H1 (cell line): Measurements from ENCODE around the gene TOM1L2. TPM values are rescaled to one million over a fixed set of nuclear protein-coding genes. Genes with fewer than 3 reads are reported as not detected.

Experiments used
- CTCF ChIA-PET: fragments of 300-600 bp; sonication (Branson Sonifier 250); formaldehyde crosslinking; loops from one replicate; lab custom pipeline; 2021; ENCODE audit not compliant: partially characterized antibody; lab: Charles Lee
- POLR2A ChIA-PET: fragments of 300-600 bp; sonication (Branson Sonifier 250); formaldehyde crosslinking; loops from one replicate; lab custom pipeline; 2021; ENCODE audit warnings: inconsistent platforms; ENCODE audit not compliant: partially characterized antibody; lab: Charles Lee
- DNase-seq, 2 experiments: peaks; one replicate each; pipeline versions ENCODE4 v3.0.0 to v3.0.0-alpha.2; 2010 to 2022; ENCODE audit warnings: low spot score in 2 of 2, low read depth in 1 of 2, mixed read lengths in 1 of 2
- FAIRE-seq: peaks from 2 replicates; lab custom pipeline; 2011; peaks lifted over from hg19 to GRCh38; lab: Jason Lieb, UNC
- H2AFZ ChIP-seq: 2 replicates; pipeline ENCODE4 v1.8.1; 2012; ENCODE audit warnings: low read length, inconsistent platforms
- H2AK5ac ChIP-seq: 2 replicates; pipeline ENCODE4 v1.6.1; 2013; ENCODE audit warnings: low read depth, low read length
- H2BK120ac ChIP-seq: replicated peaks from 2 replicates; pipeline ENCODE3; 2013; ENCODE audit warnings: low read depth, low read length, inconsistent platforms
- H2BK12ac ChIP-seq: 2 replicates; pipeline ENCODE4 v1.6.1; 2013; ENCODE audit warnings: low read depth, low read length
- H2BK15ac ChIP-seq: 2 replicates; pipeline ENCODE4 v1.6.1; 2013; ENCODE audit warnings: low read length
- H2BK20ac ChIP-seq: 2 replicates; pipeline ENCODE4 v1.6.1; 2013; ENCODE audit warnings: low read length
- H2BK5ac ChIP-seq: 2 replicates; pipeline ENCODE4 v1.6.1; 2013; ENCODE audit warnings: low read depth, low read length
- H3K14ac ChIP-seq: 2 replicates; pipeline ENCODE4 v1.6.1; 2013; ENCODE audit warnings: inconsistent platforms; ENCODE audit not compliant: insufficient read length
- H3K18ac ChIP-seq: 2 replicates; pipeline ENCODE4 v1.6.1; 2013; ENCODE audit warnings: low read length; ENCODE audit errors: extremely low read depth
- H3K23ac ChIP-seq: 2 replicates; pipeline ENCODE4 v1.6.1; 2013; ENCODE audit warnings: inconsistent platforms; ENCODE audit not compliant: insufficient read length
- H3K23me2 ChIP-seq: 2 replicates; pipeline ENCODE4 v1.6.1; 2013; ENCODE audit warnings: low read depth, low read length
- H3K27ac ChIP-seq: 2 replicates; pipeline ENCODE4 v1.6.1; 2011; ENCODE audit warnings: low read depth, low read length, inconsistent platforms
- H3K27me3 ChIP-seq, 4 experiments: replicated peaks in 1 of 4; 1 replicate in 1 of 4; 2 replicates in 3 of 4; pipeline versions ENCODE4 v1.6.1 to v1.8.1; 2011 to 2013; ENCODE audit warnings: low read length in 3 of 4, mild to moderate bottlenecking in 3 of 4, inconsistent platforms in 2 of 4, mixed read lengths in 2 of 4, moderate library complexity in 1 of 4; ENCODE audit not compliant: control insufficient read depth in 3 of 4, insufficient read depth in 3 of 4; ENCODE audit errors: extremely low read depth in 1 of 4
- H3K36me3 ChIP-seq, 4 experiments: 2 replicates each; pipeline versions ENCODE4 v1.6.1 to v1.8.1; 2011 to 2013; ENCODE audit warnings: mild to moderate bottlenecking in 4 of 4, low read length in 3 of 4, moderate library complexity in 2 of 4, control low read depth in 1 of 4, inconsistent platforms in 1 of 4; ENCODE audit not compliant: insufficient read depth in 4 of 4, control insufficient read depth in 2 of 4
- H3K4ac ChIP-seq: replicated peaks from 2 replicates; pipeline ENCODE3; 2013; ENCODE audit warnings: low read length, low read depth, mixed read lengths, inconsistent platforms; ENCODE audit not compliant: insufficient read length
- H3K4me1 ChIP-seq, 4 experiments: replicated peaks in 1 of 4; 1 replicate in 1 of 4; 2 replicates in 3 of 4; pipeline versions ENCODE4 v1.6.1 to v1.8.1; 2011 to 2013; ENCODE audit warnings: low read length in 3 of 4, inconsistent platforms in 2 of 4, mixed read lengths in 1 of 4; ENCODE audit not compliant: insufficient read depth in 4 of 4, control insufficient read depth in 3 of 4
- H3K4me2 ChIP-seq, 2 experiments: 2 replicates each; pipeline versions ENCODE4 v1.6.1 to v1.8.1; 2011 to 2013; ENCODE audit warnings: low read depth in 2 of 2, low read length in 2 of 2, control low read depth in 1 of 2, inconsistent platforms in 1 of 2, mild to moderate bottlenecking in 1 of 2; ENCODE audit not compliant: insufficient read depth in 1 of 2
- H3K4me3 ChIP-seq, 4 experiments: fragments of 200-600, 300-600 bp in 1 of 4; sonication (generic), shearing (Covaris generic), sonication (Bioruptor Twin) in 1 of 4; 2 replicates each; pipeline versions ENCODE4 v1.5.1 to v1.8.1; 2011 to 2016; ENCODE audit warnings: low read length in 4 of 4, low read depth in 3 of 4, control low read depth in 2 of 4, inconsistent platforms in 2 of 4, mild to moderate bottlenecking in 2 of 4, mixed read lengths in 1 of 4, moderate library complexity in 1 of 4; ENCODE audit not compliant: insufficient read depth in 2 of 4; ENCODE audit errors: extremely low read depth in 1 of 4
- H3K56ac ChIP-seq: replicated peaks from 2 replicates; pipeline ENCODE3; 2013; ENCODE audit warnings: low read depth, mild to moderate bottlenecking, mixed read lengths, low read length, inconsistent platforms; ENCODE audit not compliant: insufficient read length
- H3K79me1 ChIP-seq: 2 replicates; pipeline ENCODE4 v1.6.1; 2013; ENCODE audit warnings: low read depth, low read length, control low read depth
- H3K79me2 ChIP-seq, 2 experiments: 2 replicates each; pipeline versions ENCODE4 v1.6.1 to v1.8.1; 2012 to 2013; ENCODE audit warnings: low read length in 2 of 2, mild to moderate bottlenecking in 2 of 2, inconsistent platforms in 1 of 2; ENCODE audit not compliant: insufficient read depth in 2 of 2, control insufficient read depth in 1 of 2
- H3K9ac ChIP-seq, 4 experiments: replicated peaks in 1 of 4; 1 replicate in 1 of 4; 2 replicates in 3 of 4; pipeline versions ENCODE4 v1.6.1 to v1.8.1; 2011 to 2013; ENCODE audit warnings: low read depth in 3 of 4, low read length in 3 of 4, control low read depth in 2 of 4, mild to moderate bottlenecking in 2 of 4, moderate library complexity in 2 of 4, inconsistent platforms in 1 of 4; ENCODE audit errors: extremely low read depth in 1 of 4
- H3K9me3 ChIP-seq, 2 experiments: 2 replicates each; pipeline versions ENCODE4 v1.6.1 to v1.8.1; 2012 to 2013; ENCODE audit warnings: mild to moderate bottlenecking in 2 of 2, moderate library complexity in 2 of 2, control low read depth in 1 of 2, inconsistent platforms in 1 of 2, low read depth in 1 of 2, low read length in 1 of 2, mixed read lengths in 1 of 2; ENCODE audit not compliant: insufficient read depth in 2 of 2
- H4K20me1 ChIP-seq, 2 experiments: replicated peaks in 1 of 2; 2 replicates each; pipeline versions ENCODE3 to v1.8.1; 2011 to 2013; ENCODE audit warnings: inconsistent platforms in 2 of 2, low read length in 2 of 2, mild to moderate bottlenecking in 1 of 2; ENCODE audit not compliant: insufficient read depth in 2 of 2, control insufficient read depth in 1 of 2
- H4K5ac ChIP-seq: 2 replicates; pipeline ENCODE4 v1.6.1; 2013; ENCODE audit warnings: low read length, low read depth, mixed read lengths, inconsistent platforms; ENCODE audit not compliant: insufficient read length
- H4K8ac ChIP-seq: 2 replicates; pipeline ENCODE4 v1.8.0; 2013; ENCODE audit warnings: mild to moderate bottlenecking, moderate library complexity, low read length, inconsistent platforms; ENCODE audit not compliant: insufficient read depth; ENCODE audit errors: extremely low read depth
- H4K91ac ChIP-seq: replicated peaks from 2 replicates; pipeline ENCODE3; 2013; ENCODE audit warnings: low read length, mixed read lengths, inconsistent platforms; ENCODE audit not compliant: insufficient read length
- ASH2L ChIP-seq: fragments of 200-600, 300-600 bp; sonication (generic); IDR thresholded peaks from one replicate; pipeline ENCODE4 v1.7.1; 2017; ENCODE audit warnings: low read length
- GTF2F1 ChIP-seq: IDR thresholded peaks from 2 replicates; pipeline ENCODE4 v1.6.1; 2012; ENCODE audit warnings: low read depth, low read length, improper control_type of control experiment, borderline replicate concordance
- HDAC6 ChIP-seq: IDR thresholded peaks from one replicate; pipeline ENCODE4 v1.7.1; 2012; ENCODE audit warnings: low read depth, mild to moderate bottlenecking, inconsistent platforms, low read length, moderate library complexity
- MAFK ChIP-seq: IDR thresholded peaks from 2 replicates; pipeline ENCODE4 v1.6.1; 2012; ENCODE audit warnings: low read depth, mild to moderate bottlenecking, improper control_type of control experiment, low read length
- RBBP5 ChIP-seq: IDR thresholded peaks from 2 replicates; pipeline ENCODE4 v1.7.1; 2012; ENCODE audit warnings: low read depth, mild to moderate bottlenecking, inconsistent platforms, low read length, moderate library complexity, borderline replicate concordance
- SIRT6 ChIP-seq: IDR thresholded peaks from one replicate; pipeline ENCODE4 v1.7.1; 2012; ENCODE audit warnings: low read length, inconsistent platforms
- SIX5 ChIP-seq: IDR thresholded peaks from 2 replicates; pipeline ENCODE4 v1.6.1; 2011; ENCODE audit warnings: mild to moderate bottlenecking, low read depth, low read length
- TAF1 ChIP-seq: IDR thresholded peaks from 2 replicates; pipeline ENCODE4 v1.6.1; 2011; ENCODE audit warnings: mild to moderate bottlenecking, low read depth, low read length
- WGBS, 2 experiments: shearing (Covaris generic) in 1 of 2; methylation state at CpG; one replicate each; pipeline versions ENCODE4 v1.1.6 to v1.1.7; 2013 to 2015; ENCODE audit warnings: low lambda C conversion rate in 2 of 2, mixed read lengths in 2 of 2, inconsistent platforms in 1 of 2, low coverage in 1 of 2, missing lambda C conversion rate in 1 of 2; ENCODE audit not compliant: insufficient replicate concordance in 2 of 2, insufficient coverage in 1 of 2, insufficient read length in 1 of 2; ENCODE audit errors: extremely low coverage in 1 of 2, missing lambda C conversion rate in 1 of 2; 5-methylcytosine and 5-hydroxymethylcytosine counted together
- polyA plus RNA-seq, 7 experiments: library from polyadenylated mRNA; depleted of rRNA in 3 of 7; stranded (reverse) in 5 of 7; unstranded in 2 of 7; fragments of >200 nt in 5 of 7; fragments of 200-250 nt in 2 of 7; gene quantifications; 1 replicate in 5 of 7; 2 replicates in 1 of 7; 4 replicates in 1 of 7; pipeline versions ENCODE4 v1.2.1 to v1.2.3, GENCODE V29; 2011 to 2013; ENCODE audit warnings: missing spikeins in 2 of 7, mixed read lengths in 2 of 7
- total RNA-seq: library from RNA; stranded (reverse); fragmentation: NEBNext Ultra II Directional; extraction: Animal tissue kit (Norgen Biotek cat#: 25700); gene quantifications from 2 replicates; pipeline ENCODE4 v1.2.1, GENCODE V29; 2021
- TF ChIP-seq, protein P1 (sequence below): IDR thresholded peaks from 2 replicates; pipeline ENCODE4 v1.6.1; 2012; ENCODE audit warnings: inconsistent platforms
- TF ChIP-seq, protein P2 (sequence below), 3 experiments: IDR thresholded peaks; 1 replicate in 2 of 3; 2 replicates in 1 of 3; pipeline versions ENCODE4 v1.5.1 to v1.6.1; 2011; ENCODE audit warnings: low read length in 3 of 3, mild to moderate bottlenecking in 3 of 3, inconsistent platforms in 2 of 3, low read depth in 1 of 3, moderate library complexity in 1 of 3; ENCODE audit not compliant: insufficient read depth in 1 of 3; ENCODE audit errors: control extremely low read depth in 1 of 3

The TOM1L2 gene
- total and polyA plus RNA-seq, 2 of the 8 experiments (the other 6 are each of a cell fraction or from before 2014, with no cell fraction given) = 2.0 to 3.4 TPM

GRCh38 chr17:17833658-17834357 is 138.4 kb downstream of the TOM1L2 start:
- no peak for FAIRE-seq
- no peak overlapping the region for H3K4me2 ChIP-seq
- peaks cover 42 to 66% of the 10 kb centered on the region in 2 experiments for H3K79me2 ChIP-seq
- H3K56ac ChIP-seq = no peak overlapping the region
- H3K23ac ChIP-seq = no peak overlapping the region
- no peak overlapping the region for H3K4ac ChIP-seq
- H2BK15ac ChIP-seq = no peak overlapping the region
- peaks cover 5% of the 10 kb centered on the region; the same call in 1 of the 2 replicates for H3K23me2 ChIP-seq
- H4K91ac ChIP-seq = no peak overlapping the region
- ChIA-PET CTCF (interaction anchor here (0.6 to 6.6 kb wide), 12 partner anchors 12 to 141 kb away, joined by 3 to 66 read pairs (median 4); no protein-coding TSS in a partner anchor), POLR2A (interaction anchor here (0.6 to 18.4 kb wide), 6 partner anchors 8 to 85 kb away, joined by 3 to 532 read pairs (median 4); no protein-coding TSS in a partner anchor)
- H2BK20ac ChIP-seq = no peak overlapping the region
- H2AFZ ChIP-seq = no peak overlapping the region
- H2BK5ac ChIP-seq = no peak overlapping the region
- no peak overlapping the region for H4K8ac ChIP-seq
- H3K27me3 ChIP-seq = no peaks in the 10 kb centered on the region
- H2BK12ac ChIP-seq = no peak overlapping the region
- no peaks in the 10 kb centered on the region for H3K9me3 ChIP-seq
- H4K20me1 ChIP-seq = peaks cover 33 to 40% of the 10 kb centered on the region in 2 experiments
- peaks cover 29% of the 10 kb centered on the region for H3K79me1 ChIP-seq
- H3K14ac ChIP-seq = no peak overlapping the region
- DNase-seq = no peak
- no peak overlapping the region for H3K27ac ChIP-seq
- no peak overlapping the region for H4K5ac ChIP-seq
- H3K18ac ChIP-seq = no peak overlapping the region
- H2AK5ac ChIP-seq = no peak overlapping the region
- no peak overlapping the region for H2BK120ac ChIP-seq
- 94% methylated on average over 8 of the region's 8 CpGs; no CpG with 5 or more reads in 1 of the 2 experiments for WGBS, 2 experiments
- peaks cover 0 to 13% (median 2%) of the 10 kb centered on the region in 4 experiments; a peak in 5 of 8 replicates for H3K36me3 ChIP-seq
- H3K4me1 ChIP-seq = peaks cover 12 to 28% (median 25%) of the 10 kb centered on the region in 4 experiments
- H3K9ac ChIP-seq = no peak overlapping the region
- no peak overlapping the region for H3K4me3 ChIP-seq
- TF ChIP-seq TAF1 = no peak
- TF ChIP-seq SIX5 = no peak
- TF ChIP-seq GTF2F1 = no peak
- TF ChIP-seq SIRT6 = no peak
- TF ChIP-seq ASH2L = no peak
- no peak for TF ChIP-seq RBBP5
- TF ChIP-seq HDAC6 = no peak
- TF ChIP-seq, protein P1, sequence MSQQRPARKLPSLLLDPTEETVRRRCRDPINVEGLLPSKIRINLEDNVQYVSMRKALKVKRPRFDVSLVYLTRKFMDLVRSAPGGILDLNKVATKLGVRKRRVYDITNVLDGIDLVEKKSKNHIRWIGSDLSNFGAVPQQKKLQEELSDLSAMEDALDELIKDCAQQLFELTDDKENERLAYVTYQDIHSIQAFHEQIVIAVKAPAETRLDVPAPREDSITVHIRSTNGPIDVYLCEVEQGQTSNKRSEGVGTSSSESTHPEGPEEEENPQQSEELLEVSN = no peak
- TF ChIP-seq MAFK = no peak
- TF ChIP-seq, protein P2, sequence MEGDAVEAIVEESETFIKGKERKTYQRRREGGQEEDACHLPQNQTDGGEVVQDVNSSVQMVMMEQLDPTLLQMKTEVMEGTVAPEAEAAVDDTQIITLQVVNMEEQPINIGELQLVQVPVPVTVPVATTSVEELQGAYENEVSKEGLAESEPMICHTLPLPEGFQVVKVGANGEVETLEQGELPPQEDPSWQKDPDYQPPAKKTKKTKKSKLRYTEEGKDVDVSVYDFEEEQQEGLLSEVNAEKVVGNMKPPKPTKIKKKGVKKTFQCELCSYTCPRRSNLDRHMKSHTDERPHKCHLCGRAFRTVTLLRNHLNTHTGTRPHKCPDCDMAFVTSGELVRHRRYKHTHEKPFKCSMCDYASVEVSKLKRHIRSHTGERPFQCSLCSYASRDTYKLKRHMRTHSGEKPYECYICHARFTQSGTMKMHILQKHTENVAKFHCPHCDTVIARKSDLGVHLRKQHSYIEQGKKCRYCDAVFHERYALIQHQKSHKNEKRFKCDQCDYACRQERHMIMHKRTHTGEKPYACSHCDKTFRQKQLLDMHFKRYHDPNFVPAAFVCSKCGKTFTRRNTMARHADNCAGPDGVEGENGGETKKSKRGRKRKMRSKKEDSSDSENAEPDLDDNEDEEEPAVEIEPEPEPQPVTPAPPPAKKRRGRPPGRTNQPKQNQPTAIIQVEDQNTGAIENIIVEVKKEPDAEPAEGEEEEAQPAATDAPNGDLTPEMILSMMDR (IDR thresholded peaks at IDR 0.05; ENCODE audit: control extremely low read depth in 1 of 3, insufficient read depth in 1 of 3, low read depth in 1 of 3, low read length in 3 of 3) = no peak
